Measurements from ENCODE around the gene TSPAN33.
"Not testable (repeated sequence)": the region's sequence is repeated elsewhere in the genome, so short reads cannot be mapped to it uniquely, and the experiment has no call there.

TSPAN33 gene

DNA sequence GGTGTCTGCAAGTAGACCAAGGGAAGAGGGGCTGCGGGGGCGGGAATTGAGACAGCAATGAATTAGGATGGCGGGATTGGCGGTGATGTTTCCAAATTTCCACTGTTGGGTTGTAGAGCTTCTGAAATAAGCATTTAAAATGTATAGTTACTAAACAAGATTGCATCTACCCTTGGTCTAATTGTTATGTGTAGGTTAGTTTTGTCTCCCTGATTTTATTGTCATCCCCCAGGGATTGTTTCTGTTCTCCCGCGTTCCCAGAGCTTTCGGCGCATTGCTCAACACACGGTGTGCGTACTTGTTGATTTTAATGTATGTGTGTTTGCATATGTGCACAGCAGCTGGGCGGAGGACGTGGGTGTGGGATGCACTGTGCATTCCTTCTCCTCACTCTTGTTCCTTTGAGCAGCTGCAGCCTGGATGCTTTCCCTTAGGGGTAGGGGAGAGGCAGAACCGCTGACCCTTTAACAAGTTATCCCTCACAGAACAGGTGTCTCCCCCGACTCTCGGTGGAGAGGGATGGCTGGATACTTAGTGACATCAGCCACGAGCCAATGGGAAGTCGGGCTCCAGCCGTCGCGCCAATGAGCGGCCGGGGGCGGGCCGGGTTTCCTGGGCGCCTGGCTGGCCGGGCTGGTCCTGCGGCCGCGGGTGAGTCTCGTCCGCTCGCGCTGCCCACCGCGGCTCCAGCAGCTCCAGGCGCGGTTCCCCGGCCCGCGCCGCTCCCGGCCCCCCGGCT is at the start of gene TSPAN33:
Gene TSPAN33 (plus strand): TSS at position 613 of the 739 bp plus-strand sequence. CDS start 274 bp downstream, outside the sequence.
- peak; percentile 70 for DNase-seq

DNA sequence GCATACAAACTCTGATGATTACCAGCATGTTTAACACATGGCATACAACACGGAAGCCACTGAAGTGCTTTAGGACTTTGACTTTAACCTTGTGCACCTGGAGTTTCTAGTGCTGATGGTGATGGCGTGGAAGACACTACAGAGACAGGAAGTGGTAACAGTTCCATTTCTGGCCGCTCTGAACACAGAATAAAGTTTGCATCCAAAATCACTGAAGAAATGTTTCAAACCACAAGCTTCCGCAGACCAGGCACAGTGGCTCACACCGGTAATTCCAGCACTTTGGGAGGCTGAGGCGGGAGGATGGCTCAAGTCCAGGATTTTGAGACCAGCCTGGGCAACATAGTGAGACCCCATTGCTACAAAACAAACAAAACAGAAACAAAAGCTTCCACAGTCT is 49.2 kb upstream of the TSPAN33 start:
- DNase-seq: no peak

- no peak for DNase-seq
These were observed 46.0 kb upstream of the TSPAN33 start for GRCh38 chr7:129098409-129099084.

- no peak for DNase-seq
These were observed 43.7 kb upstream of the TSPAN33 start for GRCh38 chr7:129100827-129101166.

DNA sequence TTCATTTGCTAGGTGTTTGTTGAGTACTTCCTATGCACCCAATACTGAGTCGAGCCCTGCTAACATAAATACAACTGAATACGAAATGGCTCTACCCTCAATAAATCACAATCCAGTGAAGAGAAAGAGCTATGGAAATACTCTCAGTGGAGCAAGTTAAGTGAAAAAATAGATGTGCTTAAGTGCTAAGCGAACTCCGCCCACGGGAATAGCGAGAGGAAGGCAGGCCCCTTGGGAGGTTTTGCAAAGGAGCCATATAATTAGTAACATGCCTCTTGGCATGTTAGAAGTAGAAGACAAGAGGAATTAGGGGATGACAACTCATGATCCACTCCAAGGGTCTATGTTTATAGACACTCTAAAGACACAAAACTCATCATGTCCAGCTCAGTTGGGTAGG is 42.8 kb upstream of the TSPAN33 start:
- DNase-seq: no peak

DNA sequence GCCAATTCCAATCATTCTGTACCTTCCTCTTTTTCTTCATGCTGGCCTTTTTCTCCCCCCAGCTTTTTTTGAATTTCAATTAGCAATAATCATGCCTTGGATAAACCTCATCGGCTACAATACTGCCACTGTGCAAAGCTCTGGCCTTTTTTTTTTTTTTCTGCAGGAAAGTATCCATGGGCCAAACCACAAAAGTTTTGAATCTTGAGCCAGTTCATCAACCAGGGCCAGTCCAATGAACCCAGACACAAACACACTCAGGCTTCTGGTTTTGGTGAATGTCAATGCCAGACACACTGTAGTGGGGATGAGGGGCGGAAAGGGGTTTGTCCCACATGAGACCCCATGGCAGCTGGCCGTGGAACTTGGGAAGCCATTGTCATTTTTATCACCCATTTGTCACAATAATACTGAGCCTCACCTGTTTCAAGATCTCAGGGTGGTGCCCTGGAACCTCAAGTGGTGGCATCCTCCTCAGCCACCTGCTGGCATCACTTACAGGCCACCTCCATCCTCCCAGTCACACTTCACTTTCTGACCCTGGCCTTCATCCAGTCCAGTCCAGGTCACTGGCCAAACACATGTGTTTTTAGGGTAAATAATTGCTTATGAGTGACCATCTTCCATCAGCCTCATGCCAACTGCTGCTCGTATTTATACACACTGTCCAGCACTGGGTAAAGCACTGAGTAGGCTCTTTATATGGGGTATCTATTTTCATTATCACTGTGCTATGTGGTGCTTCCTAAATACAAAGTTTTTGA is 40.8 kb upstream of the TSPAN33 start:
- DNase-seq: no peak

GRCh38 chr7:129108581-129108980 is 35.9 kb upstream of the TSPAN33 start:
- DNase-seq: no peak

- DNase-seq: no peak
These were observed 34.1 kb upstream of the TSPAN33 start for GRCh38 chr7:129110258-129110981.

DNA sequence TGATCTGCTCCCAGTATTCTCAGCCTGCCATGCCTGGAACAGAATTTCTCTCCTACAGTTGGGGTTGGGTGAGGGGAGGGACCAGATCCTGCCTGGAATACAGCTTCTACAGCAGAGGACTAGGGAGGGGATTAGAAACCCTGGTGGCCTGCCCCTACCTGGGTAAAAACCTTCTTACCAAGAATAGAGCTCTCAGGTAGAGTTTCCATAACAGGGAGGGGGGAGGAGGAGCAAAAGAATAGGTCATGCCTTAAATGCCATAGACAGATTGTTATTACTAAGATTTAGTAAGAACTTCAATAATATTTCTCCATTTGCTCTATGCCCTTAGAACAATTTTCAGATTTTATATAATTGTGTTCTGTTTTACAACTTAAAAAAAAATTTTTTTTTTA is 33.5 kb upstream of the TSPAN33 start:
- no peak for DNase-seq

- DNase-seq: no peak
These were observed 28.8 kb upstream of the TSPAN33 start for GRCh38 chr7:129115676-129116075.

DNA sequence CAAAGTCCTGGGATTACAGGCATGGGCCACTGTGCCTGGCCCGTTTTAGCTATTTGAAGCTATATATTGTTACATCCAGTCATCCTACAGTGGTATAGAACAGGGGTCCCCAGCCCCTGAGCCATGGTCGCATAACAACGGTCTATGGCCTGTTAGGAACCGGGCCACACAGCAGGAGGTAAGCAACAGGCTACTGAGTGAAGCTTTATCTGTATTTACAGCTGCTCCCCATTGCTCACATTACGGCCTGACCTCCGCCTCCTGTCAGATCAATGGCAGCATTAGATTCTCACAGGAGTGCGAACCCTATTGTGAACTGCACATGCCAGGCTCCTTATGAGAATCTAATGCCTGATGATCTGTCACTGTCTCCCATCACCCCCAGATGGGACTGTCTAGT is 26.3 kb upstream of the TSPAN33 start:
- no peak for DNase-seq

DNA sequence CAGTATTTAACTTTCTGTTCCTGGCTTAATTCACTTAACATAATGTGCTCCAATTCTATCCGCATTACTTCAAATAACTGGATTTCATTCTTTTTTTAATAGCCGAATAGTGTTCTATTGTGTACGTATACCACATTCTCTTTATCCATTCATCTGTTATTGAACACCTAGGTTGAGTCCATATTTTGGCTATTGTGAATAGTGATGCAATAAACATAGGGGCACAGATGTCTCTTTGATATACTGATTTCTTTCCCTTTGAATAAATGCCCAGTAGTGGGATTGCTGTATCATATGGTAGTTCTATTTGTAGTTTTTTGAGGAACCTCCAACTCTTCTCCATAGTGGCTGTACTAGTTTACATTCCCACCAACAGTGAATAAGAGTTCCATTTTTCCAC is 25.5 kb upstream of the TSPAN33 start:
- no peak for DNase-seq

DNA sequence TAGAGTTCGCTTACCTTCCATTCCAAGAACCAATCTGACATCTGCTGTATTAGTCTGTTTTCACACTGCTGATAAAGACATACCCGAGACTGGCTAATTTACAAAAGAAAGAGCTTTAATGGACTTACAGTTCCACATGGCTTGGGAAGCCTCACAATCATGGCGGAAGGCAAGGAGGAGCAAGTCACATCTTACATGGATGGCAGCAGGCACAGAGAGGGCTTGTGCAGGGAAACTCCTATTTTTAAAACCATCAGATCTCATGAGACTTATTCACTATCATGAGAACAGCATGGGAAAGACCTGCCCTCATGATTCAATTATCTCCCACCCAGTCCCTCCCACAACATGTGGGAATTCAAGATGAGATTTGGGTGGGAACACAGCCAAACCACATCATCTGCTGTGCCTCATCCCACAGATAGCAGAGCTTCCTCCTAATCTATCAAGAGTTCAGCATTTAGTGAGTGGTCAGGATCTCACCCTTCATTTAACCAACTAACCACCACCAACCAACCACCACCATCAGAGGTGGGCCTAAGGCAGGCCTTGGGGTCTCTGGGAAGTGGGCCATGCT is 22.9 kb upstream of the TSPAN33 start:
- not testable (repeated sequence) for DNase-seq

DNA sequence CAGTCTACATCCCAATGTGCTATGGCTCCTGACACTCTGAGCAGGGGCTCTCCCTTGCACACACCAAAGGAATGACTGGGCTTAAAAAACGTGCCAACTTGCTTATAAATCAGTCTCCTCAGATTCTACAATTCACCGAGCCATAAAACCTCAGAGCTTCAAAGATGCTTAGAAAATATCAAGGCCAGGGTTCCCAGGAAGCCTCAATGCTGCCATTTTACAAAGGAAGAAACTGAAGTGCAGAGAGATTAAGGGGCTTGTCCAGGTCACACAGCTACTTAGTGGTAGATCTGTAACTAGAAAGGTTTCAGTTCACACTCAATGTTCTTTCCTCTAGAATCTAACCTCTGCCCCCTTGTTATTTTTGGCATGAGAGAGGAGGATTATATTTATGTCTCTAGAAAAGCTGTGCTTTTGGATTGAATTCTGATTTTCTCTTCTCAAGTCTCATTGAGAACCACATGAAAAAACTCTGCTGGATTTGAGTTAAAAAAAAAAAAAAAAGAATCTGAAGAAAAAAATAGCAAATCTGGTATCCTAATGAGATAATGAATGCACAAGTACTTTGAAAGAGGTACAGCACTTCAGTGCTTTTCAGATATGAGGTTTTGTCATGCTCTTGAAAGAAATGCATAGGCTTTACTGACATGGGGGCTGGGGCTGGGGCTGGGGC is 22.3 kb upstream of the TSPAN33 start:
- no peak for DNase-seq

GRCh38 chr7:129122751-129123509 is 21.6 kb upstream of the TSPAN33 start:
- peak; percentile 34 for DNase-seq

- DNase-seq: no peak
These were observed 21.0 kb upstream of the TSPAN33 start for GRCh38 chr7:129123510-129123857.

GRCh38 chr7:129126314-129126713 is 18.2 kb upstream of the TSPAN33 start:
- no peak for DNase-seq

DNA sequence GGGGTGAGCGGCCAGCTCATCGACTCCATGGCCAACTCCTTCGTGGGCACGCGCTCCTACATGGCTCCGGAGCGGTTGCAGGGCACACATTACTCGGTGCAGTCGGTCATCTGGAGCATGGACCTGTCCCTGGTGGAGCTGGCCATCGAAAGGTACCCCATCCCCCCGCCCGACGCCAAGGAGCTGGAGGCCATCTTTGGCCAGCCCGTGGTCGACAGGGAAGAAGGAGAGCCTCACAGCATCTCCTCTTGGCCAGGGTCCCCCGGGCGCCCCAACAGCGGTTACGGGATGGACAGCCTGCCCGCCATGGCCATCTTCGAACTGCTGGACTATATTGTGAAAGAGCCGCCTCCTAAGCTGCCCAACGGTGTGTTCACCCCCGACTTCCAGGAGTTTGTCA is 17.4 kb upstream of the TSPAN33 start:
- DNase-seq: no peak

GRCh38 chr7:129127601-129128000 is 16.9 kb upstream of the TSPAN33 start:
- no peak for DNase-seq

- DNase-seq: no peak
These were observed 10.0 kb upstream of the TSPAN33 start for GRCh38 chr7:129134356-129134987.

Data from activated naive CD4-positive, alpha-beta T cell treated with Interleukin-2 at 50 U/mL for 16 hours (primary cell).